Measurements from ENCODE around the gene HES1. TPM values are rescaled to one million over a fixed set of nuclear protein-coding genes. Genes with fewer than 3 reads are reported as not detected.
"Not testable (repeated sequence)": the region's sequence is repeated elsewhere in the genome, so short reads cannot be mapped to it uniquely, and the experiment has no call there.

HES1 gene
- total RNA-seq, 1 experiment from 2014 or later, result 17.4 TPM

DNA sequence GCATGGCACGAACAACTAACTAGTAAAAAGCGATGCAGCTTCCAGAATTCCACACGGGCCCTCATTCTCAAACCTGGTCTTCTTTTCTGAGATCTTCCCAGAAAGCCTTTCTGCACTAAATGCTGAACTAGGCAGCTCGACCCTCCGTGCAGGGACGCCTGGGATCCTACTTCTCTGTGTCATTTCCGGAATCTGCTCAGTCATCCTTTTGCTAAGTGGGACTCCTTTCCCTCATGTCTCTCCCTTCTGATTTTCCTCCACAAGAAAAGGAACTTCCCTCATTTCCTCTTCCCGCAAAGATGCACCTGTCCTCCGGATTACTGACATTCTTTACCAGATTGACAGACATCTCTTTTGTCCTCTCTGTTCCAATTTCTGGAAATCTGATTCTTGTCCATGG, 9.2 kb upstream of the HES1 start:
- H3K9ac ChIP-seq (ENCODE audit: low read length), result no peak overlapping the region
- no peaks in the 10 kb centered on the region for H4K20me1 ChIP-seq (ENCODE audit: insufficient read depth, low read depth, low read length)
- no peaks in the 10 kb centered on the region for H3K9me3 ChIP-seq (ENCODE audit: low read length)
- no peaks in the 10 kb centered on the region for H3K79me2 ChIP-seq (ENCODE audit: low read length)
- H3K4me1 ChIP-seq (ENCODE audit: low read length), result peaks cover 15% of the 10 kb centered on the region
- H3K4me2 ChIP-seq (ENCODE audit: low read depth, low read length, poor library complexity, severe bottlenecking), result no peak overlapping the region
- no peaks in the 10 kb centered on the region for H3K27me3 ChIP-seq (ENCODE audit: low read length)
- H3K4me3 ChIP-seq (ENCODE audit: low read length), result no peak overlapping the region
- H3K9me2 ChIP-seq (replicated peaks; ENCODE audit: insufficient read depth, low read length), result no peaks in the 10 kb centered on the region
- H3K27ac ChIP-seq (ENCODE audit: low read length), result no peak overlapping the region
- no peak overlapping the region for H2AFZ ChIP-seq (ENCODE audit: low read length)
- DNase-seq, result no peak
- peaks cover 5% of the 10 kb centered on the region; the same call in 1 of the 2 replicates for H3K36me3 ChIP-seq (ENCODE audit: insufficient read depth, low read length)

DNA sequence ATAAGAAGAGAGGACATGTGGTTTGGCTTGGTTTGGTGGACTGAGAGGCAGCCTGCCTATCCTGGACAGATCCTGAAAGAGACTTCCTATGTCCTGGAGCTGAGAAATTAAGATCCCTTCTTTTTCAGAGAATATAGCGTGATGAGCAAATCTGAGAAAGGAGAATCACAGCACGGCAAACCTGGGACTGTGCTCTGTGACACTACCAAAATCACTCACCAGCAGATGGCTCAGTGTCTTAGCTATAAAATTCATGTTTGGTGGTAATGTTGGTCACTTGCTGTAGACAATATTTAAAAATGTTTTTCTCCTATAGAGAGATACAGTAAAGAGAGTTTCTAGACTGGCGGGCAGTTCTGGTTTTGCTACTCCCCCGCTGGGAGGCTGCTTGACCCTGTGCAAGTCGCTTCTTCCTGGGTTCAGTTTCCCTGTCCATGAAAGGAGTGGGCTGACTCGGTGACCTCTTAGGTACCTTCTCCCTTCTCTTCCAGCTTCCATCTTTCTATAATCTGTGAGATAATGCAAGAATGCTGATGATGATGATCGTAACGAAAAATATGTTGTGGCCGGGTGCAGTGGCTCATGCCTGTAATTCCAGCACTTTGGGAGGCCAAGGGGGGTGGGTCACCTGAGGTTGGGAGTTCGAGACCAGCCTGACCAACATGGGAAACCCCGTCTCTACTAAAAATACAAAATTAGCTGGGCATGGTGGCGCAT, 7.6 kb upstream of the HES1 start:
- Histone ChIP-seq H2AFZ (ENCODE audit: low read length) (no peak overlapping the region), H3K9me2 (replicated peaks; ENCODE audit: insufficient read depth, low read length) (no peaks in the 10 kb centered on the region), H4K20me1 (ENCODE audit: insufficient read depth, low read depth, low read length) (no peaks in the 10 kb centered on the region; the same call in 1 of the 2 replicates), H3K36me3 (ENCODE audit: insufficient read depth, low read length) (peaks cover 14% of the 10 kb centered on the region; the same call in 1 of the 2 replicates), H3K4me2 (ENCODE audit: low read depth, low read length, poor library complexity, severe bottlenecking) (no peak overlapping the region), H3K9me3 (ENCODE audit: low read length) (no peaks in the 10 kb centered on the region), H3K27ac (ENCODE audit: low read length) (no peak overlapping the region), H3K9ac (ENCODE audit: low read length) (no peak overlapping the region), H3K4me3 (ENCODE audit: low read length) (no peak overlapping the region), H3K4me1 (ENCODE audit: low read length) (peaks cover 26% of the 10 kb centered on the region), H3K27me3 (ENCODE audit: low read length) (peaks cover under 1% of the 10 kb centered on the region; the same call in 1 of the 2 replicates), H3K79me2 (ENCODE audit: low read length) (no peaks in the 10 kb centered on the region)
- no peak for DNase-seq

DNA sequence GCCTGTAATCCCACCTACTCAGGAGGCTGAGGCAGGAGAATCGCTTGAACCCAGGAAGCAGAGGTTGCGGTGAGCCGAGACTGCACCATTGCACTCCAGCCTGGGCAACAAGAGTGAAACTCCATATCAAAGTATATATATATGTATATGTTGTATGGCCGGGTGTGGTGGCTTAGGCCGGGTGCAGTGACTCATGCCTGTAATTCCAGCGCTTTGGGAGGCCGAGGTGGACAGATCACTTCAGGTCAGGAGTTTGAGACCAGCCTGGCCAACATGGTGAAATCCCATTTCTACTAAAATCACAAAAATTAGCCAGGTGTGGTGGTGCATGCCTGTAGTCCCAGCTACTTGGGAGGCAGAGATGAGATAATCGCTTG, 7.0 kb upstream of the HES1 start:
- not testable (repeated sequence) for H2AFZ ChIP-seq (ENCODE audit: low read length); H3K27me3 ChIP-seq (ENCODE audit: low read length); H3K4me3 ChIP-seq (ENCODE audit: low read length); H3K9me3 ChIP-seq (ENCODE audit: low read length); H3K9ac ChIP-seq (ENCODE audit: low read length); H3K79me2 ChIP-seq (ENCODE audit: low read length); H4K20me1 ChIP-seq (ENCODE audit: insufficient read depth, low read depth, low read length); H3K9me2 ChIP-seq (replicated peaks; ENCODE audit: insufficient read depth, low read length); H3K4me2 ChIP-seq (ENCODE audit: low read depth, low read length, poor library complexity, severe bottlenecking); DNase-seq; H3K27ac ChIP-seq (ENCODE audit: low read length)
- Histone ChIP-seq H3K36me3 (ENCODE audit: insufficient read depth, low read length) (peaks cover 17% of the 10 kb centered on the region; the same call in 1 of the 2 replicates), H3K4me1 (ENCODE audit: low read length) (peaks cover 32% of the 10 kb centered on the region)

DNA sequence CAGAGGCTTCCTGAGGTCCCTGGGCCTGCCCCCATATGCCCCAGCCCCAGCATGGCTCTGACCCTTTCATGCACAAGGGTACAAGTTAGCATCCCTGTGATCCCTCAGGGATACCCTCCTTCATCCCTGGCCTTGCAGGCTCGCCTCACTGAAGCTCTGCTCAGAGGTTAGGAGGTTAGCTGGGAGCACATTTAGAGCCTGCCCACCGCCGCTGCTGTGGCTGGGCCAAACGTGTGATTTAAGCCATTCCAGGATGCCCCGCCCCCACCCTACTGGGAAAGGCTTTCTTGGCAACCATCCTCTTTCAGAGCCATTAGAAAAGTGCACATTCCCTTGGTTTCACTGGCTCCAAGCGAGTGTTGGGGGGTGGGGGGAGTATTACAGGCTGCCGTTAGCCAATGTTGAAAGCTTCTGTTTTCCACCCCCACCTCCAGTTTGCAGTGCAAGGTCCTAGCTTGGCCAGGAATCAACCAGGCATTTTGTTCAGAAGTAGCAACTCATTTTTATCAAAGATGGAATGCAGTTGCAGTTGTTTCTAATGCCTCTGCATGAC, 6.3 kb upstream of the HES1 start:
- peaks cover 35% of the 10 kb centered on the region for H3K4me1 ChIP-seq (ENCODE audit: low read length)
- H3K79me2 ChIP-seq (ENCODE audit: low read length), result no peaks in the 10 kb centered on the region
- no peak overlapping the region for H3K4me2 ChIP-seq (ENCODE audit: low read depth, low read length, poor library complexity, severe bottlenecking)
- H3K9me3 ChIP-seq (ENCODE audit: low read length), result no peaks in the 10 kb centered on the region
- DNase-seq, result no peak
- no peak overlapping the region for H2AFZ ChIP-seq (ENCODE audit: low read length)
- H4K20me1 ChIP-seq (ENCODE audit: insufficient read depth, low read depth, low read length), result no peaks in the 10 kb centered on the region; the same call in 1 of the 2 replicates
- H3K9ac ChIP-seq (ENCODE audit: low read length), result no peak overlapping the region
- H3K4me3 ChIP-seq (ENCODE audit: low read length), result no peak overlapping the region
- no peak overlapping the region for H3K27ac ChIP-seq (ENCODE audit: low read length)
- H3K36me3 ChIP-seq (ENCODE audit: insufficient read depth, low read length), result peaks cover 17% of the 10 kb centered on the region; the same call in 1 of the 2 replicates
- H3K9me2 ChIP-seq (replicated peaks; ENCODE audit: insufficient read depth, low read length), result no peaks in the 10 kb centered on the region
- peaks cover 4% of the 10 kb centered on the region; the same call in 1 of the 2 replicates for H3K27me3 ChIP-seq (ENCODE audit: low read length)

DNA sequence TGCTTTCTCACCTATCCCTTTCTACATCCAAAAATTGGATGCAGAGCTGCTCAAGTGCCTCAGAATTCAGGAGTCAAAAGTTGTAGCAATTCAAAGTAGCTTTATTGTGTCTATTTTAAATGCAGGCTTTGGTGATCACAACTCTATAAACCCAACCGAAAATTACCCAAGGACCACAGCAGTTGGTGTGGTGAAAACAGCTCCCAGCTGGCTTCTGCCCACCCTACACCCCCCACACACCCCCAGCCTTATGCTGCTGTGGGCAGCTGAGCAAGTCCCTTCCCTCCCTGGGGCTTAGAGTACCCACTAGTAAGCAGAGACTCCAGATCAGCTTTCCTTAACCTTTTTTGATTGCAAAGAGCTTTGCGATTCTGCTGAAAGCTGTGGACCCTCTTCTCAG, 5.8 kb upstream of the HES1 start:
- Histone ChIP-seq H3K9me3 (ENCODE audit: low read length) (no peaks in the 10 kb centered on the region), H3K9me2 (replicated peaks; ENCODE audit: insufficient read depth, low read length) (no peaks in the 10 kb centered on the region), H3K4me3 (ENCODE audit: low read length) (no peak overlapping the region), H3K27me3 (ENCODE audit: low read length) (peaks cover 4% of the 10 kb centered on the region; the same call in 1 of the 2 replicates), H3K4me1 (ENCODE audit: low read length) (peaks cover 38% of the 10 kb centered on the region), H3K79me2 (ENCODE audit: low read length) (no peaks in the 10 kb centered on the region), H3K4me2 (ENCODE audit: low read depth, low read length, poor library complexity, severe bottlenecking) (no peak overlapping the region), H2AFZ (ENCODE audit: low read length) (no peak overlapping the region), H4K20me1 (ENCODE audit: insufficient read depth, low read depth, low read length) (no peaks in the 10 kb centered on the region; the same call in 1 of the 2 replicates), H3K9ac (ENCODE audit: low read length) (no peak overlapping the region), H3K27ac (ENCODE audit: low read length) (no peak overlapping the region), H3K36me3 (ENCODE audit: insufficient read depth, low read length) (peaks cover 17% of the 10 kb centered on the region; the same call in 1 of the 2 replicates)
- no peak for DNase-seq

DNA sequence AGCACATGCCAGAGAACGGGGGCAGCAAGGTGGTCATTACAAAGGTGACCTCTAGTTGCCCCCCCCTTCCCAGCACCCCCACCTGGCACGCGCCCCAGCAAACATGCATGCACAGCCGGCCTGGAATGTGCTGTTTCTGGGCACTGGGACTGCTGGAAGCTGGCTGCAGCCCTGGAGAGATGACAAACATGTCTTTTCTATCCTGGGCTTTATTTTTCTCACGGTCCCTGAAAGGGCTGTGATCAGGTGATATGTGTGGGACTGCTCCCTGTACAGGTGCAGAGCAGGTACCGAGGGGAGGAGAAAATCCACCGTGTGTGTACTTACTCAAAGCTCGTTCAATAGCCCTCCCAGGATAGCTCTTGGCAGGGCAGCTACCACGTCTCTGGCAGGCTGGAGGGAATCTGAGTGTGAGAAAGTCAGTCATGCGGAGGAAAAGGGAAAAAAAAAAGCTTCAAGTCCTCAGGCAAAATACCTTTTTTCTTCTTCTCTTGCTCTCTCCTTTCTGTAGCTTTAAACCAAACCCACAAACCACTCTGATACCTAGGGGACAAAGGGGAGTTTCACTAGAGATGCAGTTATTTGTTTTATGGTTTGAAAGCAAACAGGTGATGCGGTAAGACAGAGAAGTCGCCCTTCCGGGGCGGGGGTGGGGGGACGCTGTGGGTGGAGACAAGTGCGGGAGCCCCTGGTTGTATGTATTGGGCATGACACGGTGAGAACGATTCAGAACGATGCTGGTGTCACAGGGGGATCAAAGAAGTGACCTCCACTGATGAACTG, 5.0 kb upstream of the HES1 start:
- Histone ChIP-seq H3K4me1 (ENCODE audit: low read length) (peaks cover 46% of the 10 kb centered on the region), H3K9me2 (replicated peaks; ENCODE audit: insufficient read depth, low read length) (no peaks in the 10 kb centered on the region), H3K9me3 (ENCODE audit: low read length) (no peaks in the 10 kb centered on the region), H3K4me3 (ENCODE audit: low read length) (no peak overlapping the region), H3K36me3 (ENCODE audit: insufficient read depth, low read length) (peaks cover 17% of the 10 kb centered on the region; the same call in 1 of the 2 replicates), H4K20me1 (ENCODE audit: insufficient read depth, low read depth, low read length) (no peaks in the 10 kb centered on the region; the same call in 1 of the 2 replicates), H3K4me2 (ENCODE audit: low read depth, low read length, poor library complexity, severe bottlenecking) (peak overlapping the region; percentile 16), H3K9ac (ENCODE audit: low read length) (no peak overlapping the region), H2AFZ (ENCODE audit: low read length) (no peak overlapping the region), H3K79me2 (ENCODE audit: low read length) (no peaks in the 10 kb centered on the region), H3K27me3 (ENCODE audit: low read length) (peaks cover 4% of the 10 kb centered on the region; the same call in 1 of the 2 replicates), H3K27ac (ENCODE audit: low read length) (no peak overlapping the region)
- no peak for DNase-seq

DNA sequence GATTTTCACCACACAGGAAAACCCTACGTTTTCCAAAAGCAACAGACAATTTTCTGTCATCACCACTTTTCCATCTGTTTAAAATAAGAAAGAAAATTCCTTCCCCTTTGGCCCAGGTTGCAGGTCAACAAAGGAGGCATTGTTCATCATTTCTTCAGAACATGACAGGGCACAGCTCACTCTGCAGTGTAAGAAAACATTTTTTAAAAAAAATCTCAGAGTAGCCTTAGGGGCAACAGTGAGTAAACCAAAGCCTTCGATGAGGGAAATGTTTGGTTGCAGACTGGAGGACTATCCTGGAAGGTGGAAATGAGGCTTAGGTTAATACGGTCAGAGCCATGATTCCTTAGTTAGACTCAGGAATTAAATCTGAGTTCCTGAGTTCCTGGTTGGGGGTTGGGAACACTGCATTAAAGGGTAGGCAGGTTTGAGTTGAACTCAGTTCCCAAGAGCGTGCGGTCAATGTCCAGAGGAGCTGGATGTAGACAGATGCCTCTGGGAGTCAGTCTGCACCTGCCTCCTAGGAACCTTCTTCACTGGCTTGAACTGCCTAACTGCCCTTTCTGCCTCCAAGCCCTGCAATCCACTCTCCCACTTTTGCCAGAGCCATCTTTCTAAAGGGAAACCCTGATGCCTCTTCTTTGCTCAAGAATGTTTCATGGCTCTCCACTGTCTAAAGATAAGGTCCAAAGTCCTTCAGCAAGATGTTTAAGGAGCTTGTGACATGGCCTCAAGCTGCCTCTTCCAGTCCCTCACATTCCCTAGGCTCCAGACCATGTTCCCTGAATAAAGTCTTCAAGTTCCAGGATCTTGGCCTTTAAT, 3.3 kb upstream of the HES1 start:
- H4K20me1 ChIP-seq (ENCODE audit: insufficient read depth, low read depth, low read length), result no peaks in the 10 kb centered on the region; the same call in 1 of the 2 replicates
- peaks cover 4% of the 10 kb centered on the region; the same call in 1 of the 2 replicates for H3K27me3 ChIP-seq (ENCODE audit: low read length)
- H3K36me3 ChIP-seq (ENCODE audit: insufficient read depth, low read length), result peaks cover 17% of the 10 kb centered on the region; the same call in 1 of the 2 replicates
- no peaks in the 10 kb centered on the region for H3K79me2 ChIP-seq (ENCODE audit: low read length)
- no peaks in the 10 kb centered on the region for H3K9me2 ChIP-seq (replicated peaks; ENCODE audit: insufficient read depth, low read length)
- no peak overlapping the region for H3K4me3 ChIP-seq (ENCODE audit: low read length)
- H3K27ac ChIP-seq (ENCODE audit: low read length), result no peak overlapping the region
- DNase-seq, result no peak
- H3K9me3 ChIP-seq (ENCODE audit: low read length), result no peaks in the 10 kb centered on the region
- no peak overlapping the region for H3K9ac ChIP-seq (ENCODE audit: low read length)
- H2AFZ ChIP-seq (ENCODE audit: low read length), result no peak overlapping the region
- peaks cover 62% of the 10 kb centered on the region for H3K4me1 ChIP-seq (ENCODE audit: low read length)
- H3K4me2 ChIP-seq (ENCODE audit: low read depth, low read length, poor library complexity, severe bottlenecking), result peak overlapping the region; percentile 16

All from Karpas-422 (cell line).